A549 (cell line): ENCODE results near the gene SLC41A1. TPM values are rescaled to one million over a fixed set of nuclear protein-coding genes. Genes with fewer than 3 reads are reported as not detected.

ENCODE experiments used
- ATAC-seq, 2 experiments: fragments of 200-7000 bp in 1 of 2; fragments of >200 bp in 1 of 2; cut with Nextera tagmentation in 1 of 2; cut with Tn5 transposase in 1 of 2; 3 replicates each; pipeline versions ENCODE4 v1.8.0 to v1.9.1; 2018 to 2020; ENCODE audit warnings: mild to moderate bottlenecking in 1 of 2, moderate library complexity in 1 of 2
- CTCF ChIA-PET: fragments of 300-600 bp; sonication (Branson Sonifier 250); formaldehyde crosslinking; extraction: SDS; loops from one replicate; lab custom pipeline; 2021; ENCODE audit warnings: antibody characterized with exemption, inconsistent platforms; lab: Yijun Ruan, JAX
- POLR2A ChIA-PET: fragments of 350-600 bp; formaldehyde crosslinking; extraction: SDS; loops from one replicate; lab custom pipeline; 2021; ENCODE audit warnings: antibody characterized with exemption, inconsistent platforms; lab: Yijun Ruan, JAX
- DNase-seq, 2 experiments: peaks; one replicate each; pipeline versions ENCODE4 v3.0.0 to v3.0.0-alpha.2; 2011 to 2016; ENCODE audit warnings: low read depth in 1 of 2, low spot score in 1 of 2
- FAIRE-seq: peaks from 2 replicates; lab custom pipeline; 2011; peaks lifted over from hg19 to GRCh38; lab: Jason Lieb, UNC
- H3K27ac ChIP-seq, 2 experiments: fragments of >200 bp; sonication (Bioruptor Twin); formaldehyde crosslinking; 3 replicates each; pipeline ENCODE4 v1.5.1; 2016 to 2017
- H3K4me1 ChIP-seq: fragments of >200 bp; sonication (Bioruptor Twin); formaldehyde crosslinking; 3 replicates; pipeline ENCODE4 v1.6.1; 2016
- H3K4me2 ChIP-seq: fragments of >200 bp; sonication (Bioruptor Twin); formaldehyde crosslinking; 3 replicates; pipeline ENCODE4 v1.6.1; 2016
- H3K4me3 ChIP-seq: fragments of >200 bp; sonication (Bioruptor Twin); formaldehyde crosslinking; 3 replicates; pipeline ENCODE4 v1.5.1; 2016
- H3K9me3 ChIP-seq: fragments of >200 bp; sonication (Bioruptor Twin); formaldehyde crosslinking; 3 replicates; pipeline ENCODE4 v1.6.1; 2016
- BHLHE40 ChIP-seq: IDR thresholded peaks from 2 replicates; pipeline ENCODE4 v1.6.1; 2012; ENCODE audit warnings: low read depth, low read length, inconsistent platforms
- CBX2 ChIP-seq: fragments of 200-600 bp; sonication (generic); IDR thresholded peaks from 2 replicates; pipeline ENCODE4 v1.6.1; 2016; ENCODE audit warnings: low read depth, mild to moderate bottlenecking, borderline replicate concordance
- CBX8 ChIP-seq: fragments of 200-600 bp; sonication (generic); IDR thresholded peaks from 2 replicates; pipeline ENCODE4 v1.6.1; 2016
- CEBPB ChIP-seq, 2 experiments: fragments of >200 bp in 1 of 2; sonication (Bioruptor Twin) in 1 of 2; formaldehyde crosslinking in 1 of 2; IDR thresholded peaks; 2 replicates each; pipeline ENCODE4 v1.6.1; 2012 to 2016
- CHD2 ChIP-seq: fragments of 150-350 bp; IDR thresholded peaks from 2 replicates; pipeline ENCODE4 v1.6.1; 2014; ENCODE audit warnings: low read length; ENCODE audit not compliant: partially characterized antibody
- E2F6 ChIP-seq: IDR thresholded peaks from 2 replicates; pipeline ENCODE4 v1.6.1; 2012; ENCODE audit warnings: low read depth, borderline replicate concordance
- EHMT2 ChIP-seq: fragments of 200-600 bp; sonication (generic); IDR thresholded peaks from 2 replicates; pipeline ENCODE4 v1.6.1; 2016; ENCODE audit warnings: antibody characterized with exemption, low read depth, mild to moderate bottlenecking, moderate library complexity
- ELK1 ChIP-seq: fragments of 150-350 bp; IDR thresholded peaks from 2 replicates; pipeline ENCODE4 v1.6.1; 2014; ENCODE audit warnings: low read depth, mild to moderate bottlenecking, low read length
- EP300 ChIP-seq, 2 experiments: fragments of >200 bp; sonication (Bioruptor Twin); formaldehyde crosslinking; IDR thresholded peaks; 2 replicates in 1 of 2; 3 replicates in 1 of 2; pipeline ENCODE4 v1.6.1; 2016 to 2017
- FOSB ChIP-seq: fragments of 250-450 bp; sonication (Bioruptor Pico); IDR thresholded peaks from 2 replicates; pipeline ENCODE4 v1.5.0; 2020; ENCODE audit warnings: mild to moderate bottlenecking, moderate library complexity
- HOXB13 ChIP-seq: fragments of 250-450 bp; sonication (Bioruptor Pico); IDR thresholded peaks from 2 replicates; pipeline ENCODE4 v1.5.0; 2020; ENCODE audit warnings: low read depth, mild to moderate bottlenecking, moderate library complexity
- HOXB5 ChIP-seq: fragments of 250-450 bp; sonication (Bioruptor Pico); IDR thresholded peaks from 2 replicates; pipeline ENCODE4 v1.5.0; 2020; ENCODE audit warnings: mild to moderate bottlenecking, moderate library complexity
- JUNB ChIP-seq: fragments of >200 bp; sonication (Bioruptor Twin); formaldehyde crosslinking; IDR thresholded peaks from 2 replicates; pipeline ENCODE4 v1.6.1; 2016
- MAFK ChIP-seq: fragments of 450-650 bp; IDR thresholded peaks from 2 replicates; pipeline ENCODE4 v1.6.1; 2014; ENCODE audit not compliant: partially characterized antibody
- MAZ ChIP-seq: fragments of 150-350 bp; IDR thresholded peaks from 2 replicates; pipeline ENCODE4 v1.6.1; 2014; ENCODE audit warnings: antibody characterized with exemption, low read depth, low read length, borderline replicate concordance
- MYC ChIP-seq: IDR thresholded peaks from 2 replicates; pipeline ENCODE4 v1.6.1; 2012; ENCODE audit warnings: mild to moderate bottlenecking, inconsistent platforms, low read length, improper control_type of control experiment, borderline replicate concordance
- NFE2L2 ChIP-seq: fragments of 150-350 bp; conservative IDR thresholded peaks from 2 replicates; pipeline ENCODE4 v1.6.1; 2014; ENCODE audit warnings: low read length
- NR3C1 ChIP-seq: fragments of >200 bp; sonication (Bioruptor Twin); formaldehyde crosslinking; IDR thresholded peaks from 3 replicates; pipeline ENCODE4 v1.6.1; 2017
- PBX3 ChIP-seq: IDR thresholded peaks from 2 replicates; pipeline ENCODE4 v1.6.1; 2012
- POLR2A ChIP-seq: IDR thresholded peaks from 2 replicates; pipeline ENCODE4 v1.6.1; 2012; ENCODE audit warnings: mild to moderate bottlenecking, low read length
- RAD21 ChIP-seq, 2 experiments: fragments of >200 bp in 1 of 2; sonication (Bioruptor Twin) in 1 of 2; formaldehyde crosslinking in 1 of 2; IDR thresholded peaks in 1 of 2; conservative IDR thresholded peaks in 1 of 2; 2 replicates in 1 of 2; 3 replicates in 1 of 2; pipeline ENCODE4 v1.6.1; 2012 to 2018; ENCODE audit warnings: inconsistent platforms in 1 of 2
- REST ChIP-seq: fragments of 200-600 bp; sonication (generic); IDR thresholded peaks from 2 replicates; pipeline ENCODE4 v1.6.1; 2016; ENCODE audit warnings: antibody characterized with exemption, mild to moderate bottlenecking, moderate library complexity
- SREBF2 ChIP-seq: fragments of 450-650 bp; IDR thresholded peaks from 2 replicates; pipeline ENCODE4 v1.6.1; 2014; ENCODE audit warnings: mild to moderate bottlenecking, moderate library complexity
- ZC3H11A ChIP-seq: fragments of 450-650 bp; IDR thresholded peaks from 2 replicates; pipeline ENCODE4 v1.6.1; 2014; ENCODE audit warnings: antibody characterized with exemption, mild to moderate bottlenecking
- ZFP36 ChIP-seq: fragments of 450-650 bp; IDR thresholded peaks from 2 replicates; pipeline ENCODE4 v1.6.1; 2014; ENCODE audit warnings: borderline replicate concordance; ENCODE audit not compliant: partially characterized antibody
- ZNF302 ChIP-seq: fragments of 250-450 bp; sonication (Bioruptor Pico); IDR thresholded peaks from 2 replicates; pipeline ENCODE4 v1.9.0; 2021; ENCODE audit warnings: inconsistent platforms, mild to moderate bottlenecking, moderate library complexity
- ZSCAN20 ChIP-seq: fragments of 250-450 bp; sonication (Bioruptor Pico); IDR thresholded peaks from 2 replicates; pipeline ENCODE4 v1.8.0; 2022; ENCODE audit warnings: mild to moderate bottlenecking, moderate library complexity
- WGBS: methylation state at CpG from one replicate; pipeline ENCODE4 v1.1.6; 2017; ENCODE audit errors: missing lambda C conversion rate; 5-methylcytosine and 5-hydroxymethylcytosine counted together
- polyA plus RNA-seq, 4 experiments: library from polyadenylated mRNA; depleted of rRNA in 3 of 4; stranded (reverse); fragments of >200 nt; fragmentation: RNase III in 1 of 4; extraction: RNeasy Plus Mini Kit Qiagen cat#74134 plus additional on column Dnase treatment in 1 of 4; gene quantifications; 2 replicates in 3 of 4; 3 replicates in 1 of 4; pipeline ENCODE4 v1.2.3, GENCODE V29; 2011 to 2017

Gene SLC41A1
- polyA plus RNA-seq, 2 of the 4 experiments (the other 2 are of a cell fraction) = 25.6 to 26.0 TPM

- Histone ChIP-seq H3K9me3 (no peaks in the 10 kb centered on the region), H3K4me1 (peaks cover 5% of the 10 kb centered on the region; the same call in 1 of the 3 replicates), H3K4me3 (no peak overlapping the region), H3K27ac (no peak overlapping the region), H3K4me2 (no peak overlapping the region)
- CTCF ChIA-PET = interaction anchor here (0.6 to 1.7 kb wide), 3 partner anchors 27 to 213 kb away, joined by 3 to 7 read pairs (median 3); no protein-coding TSS in a partner anchor
- POLR2A ChIA-PET = no interaction called here
- TF ChIP-seq MAFK (no peak), FOSB (no peak), CHD2 (no peak), ELK1 (no peak), NR3C1 (no peak), HOXB13 (CRISPR knock-in tag) (no peak), REST (no peak)
- FAIRE-seq (no peak), DNase-seq (no peak), ATAC-seq (no peak)
- 96% methylated on average over 2 of the region's 2 CpGs for WGBS
Measured at GRCh38 chr1:205764578-205764977, 48.4 kb downstream of the SLC41A1 start.

- Histone ChIP-seq H3K4me3 (no peak overlapping the region), H3K4me2 (no peak overlapping the region), H3K9me3 (no peaks in the 10 kb centered on the region), H3K4me1 (peaks cover 5% of the 10 kb centered on the region; the same call in 1 of the 3 replicates), H3K27ac (no peak overlapping the region)
- DNase-seq = no peak
- ATAC-seq = no peak
- ChIA-PET CTCF (interaction anchor here (0.6 to 1.1 kb wide), 5 partner anchors 12 to 1257 kb away, joined by 3 to 5 read pairs (median 3); no protein-coding TSS in a partner anchor), POLR2A (no interaction called here)
- TF ChIP-seq EHMT2 = no peak
- no peak for TF ChIP-seq ZSCAN20 (CRISPR knock-in tag)
- TF ChIP-seq CEBPB (IDR thresholded peaks at IDR 0.05) = no peak
- no peak for TF ChIP-seq NFE2L2
- TF ChIP-seq CBX8 = no peak
- no peak for TF ChIP-seq PBX3
- no peak for TF ChIP-seq BHLHE40
- TF ChIP-seq RAD21 (conservative IDR thresholded peaks at IDR 0.05 in 1 of 2, IDR thresholded peaks at IDR 0.05 in 1 of 2) = no peak
- TF ChIP-seq MYC = no peak
- TF ChIP-seq CBX2 = no peak
- TF ChIP-seq HOXB5 = no peak
- no peak for FAIRE-seq
Measured at GRCh38 chr1:205763980-205764379, 49.0 kb downstream of the SLC41A1 start.

GRCh38 chr1:205760606-205761005, 52.4 kb downstream of the SLC41A1 start:
- no peak for FAIRE-seq
- DNase-seq = no peak
- no peak for TF ChIP-seq ZNF302 (CRISPR knock-in tag)
- no peak for TF ChIP-seq NR3C1
- no peak for TF ChIP-seq NFE2L2
- no peak for TF ChIP-seq POLR2A
- TF ChIP-seq ELK1 = no peak
- no peak for TF ChIP-seq EHMT2
- no peak for TF ChIP-seq SREBF2
- TF ChIP-seq ZFP36 = no peak
- TF ChIP-seq CBX2 = no peak
- TF ChIP-seq E2F6 = no peak
- no peak for TF ChIP-seq ZC3H11A
- TF ChIP-seq EP300 (IDR thresholded peaks at IDR 0.05) = no peak
- no peak for TF ChIP-seq MAZ
- no peak for TF ChIP-seq BHLHE40
- no peak for TF ChIP-seq MAFK
- TF ChIP-seq JUNB = no peak
- Histone ChIP-seq H3K9me3 (no peaks in the 10 kb centered on the region), H3K4me3 (no peak overlapping the region), H3K4me2 (no peak overlapping the region), H3K27ac (no peak overlapping the region), H3K4me1 (no peaks in the 10 kb centered on the region; the same call in 2 of the 3 replicates)
- ChIA-PET POLR2A (no interaction called here), CTCF (interaction anchor here (2.0 to 2.6 kb wide), 2 partner anchors 31 to 217 kb away, joined by 7 to 10 read pairs; no protein-coding TSS in a partner anchor)
- no peak for ATAC-seq
- 77% methylated on average over 3 of the region's 3 CpGs for WGBS
